ENCODE data around the gene CHCHD4. TPM values are rescaled to one million over a fixed set of nuclear protein-coding genes. Genes with fewer than 3 reads are reported as not detected.

Gene CHCHD4
- polyA plus RNA-seq, 1 donor (not counting 4 experiments of a cell fraction or from before 2014, with no cell fraction given), result 22.1 TPM

GRCh38 chr3:14124223-14124614 is 451 bp downstream of the CHCHD4 start:
- Histone ChIP-seq H3K36me3 (ENCODE audit: control insufficient read depth in 2 of 2, extremely low read depth in 1 of 2, insufficient read depth in 2 of 2, low read length in 2 of 2) (peaks cover 20 to 32% of the 10 kb centered on the region in 2 experiments), H3K9ac (ENCODE audit: control insufficient read depth, extremely low read depth, insufficient read depth, low read length) (peak overlapping the region; percentile 96), H3K4me3 (ENCODE audit: control insufficient read depth in 2 of 3, extremely low read depth in 1 of 3, insufficient read depth in 2 of 3, low read depth in 1 of 3, low read length in 3 of 3) (peak overlapping the region; percentile 83 to 89 (median 86)), H3K4me1 (ENCODE audit: control insufficient read depth, extremely low read depth, insufficient read depth, low read length) (peaks cover 36% of the 10 kb centered on the region), H3K27ac (ENCODE audit: control insufficient read depth, insufficient read depth, low read length) (peak overlapping the region; percentile 91), H3K9me3 (ENCODE audit: control insufficient read depth, low read depth, low read length) (no peaks in the 10 kb centered on the region), H4K20me1 (ENCODE audit: control insufficient read depth, extremely low read depth, insufficient read depth, low read length) (peaks cover 25% of the 10 kb centered on the region), H3K79me2 (ENCODE audit: control insufficient read depth, insufficient read depth, low read length) (peaks cover 61% of the 10 kb centered on the region), H2AFZ (ENCODE audit: control insufficient read depth, low read length) (peak overlapping the region; percentile 75), H3K27me3 (ENCODE audit: control insufficient read depth, extremely low read depth, insufficient read depth, low read length) (no peaks in the 10 kb centered on the region), H3K9me1 (ENCODE audit: control insufficient read depth, extremely low read depth, insufficient read depth, low read length) (no peaks in the 10 kb centered on the region), H3K4me2 (ENCODE audit: control insufficient read depth, extremely low read depth, insufficient read depth, low read depth, low read length) (peak overlapping the region; percentile 74)
- dilution Hi-C loops (cut with MboI; ENCODE audit: extremely low pct_ligation_motif_present, low sequenced_read_pairs), result no loop called here
- no peak for FAIRE-seq
- DNase-seq (ENCODE audit: low read depth, low spot score), result no peak
- TF ChIP-seq, protein P1, sequence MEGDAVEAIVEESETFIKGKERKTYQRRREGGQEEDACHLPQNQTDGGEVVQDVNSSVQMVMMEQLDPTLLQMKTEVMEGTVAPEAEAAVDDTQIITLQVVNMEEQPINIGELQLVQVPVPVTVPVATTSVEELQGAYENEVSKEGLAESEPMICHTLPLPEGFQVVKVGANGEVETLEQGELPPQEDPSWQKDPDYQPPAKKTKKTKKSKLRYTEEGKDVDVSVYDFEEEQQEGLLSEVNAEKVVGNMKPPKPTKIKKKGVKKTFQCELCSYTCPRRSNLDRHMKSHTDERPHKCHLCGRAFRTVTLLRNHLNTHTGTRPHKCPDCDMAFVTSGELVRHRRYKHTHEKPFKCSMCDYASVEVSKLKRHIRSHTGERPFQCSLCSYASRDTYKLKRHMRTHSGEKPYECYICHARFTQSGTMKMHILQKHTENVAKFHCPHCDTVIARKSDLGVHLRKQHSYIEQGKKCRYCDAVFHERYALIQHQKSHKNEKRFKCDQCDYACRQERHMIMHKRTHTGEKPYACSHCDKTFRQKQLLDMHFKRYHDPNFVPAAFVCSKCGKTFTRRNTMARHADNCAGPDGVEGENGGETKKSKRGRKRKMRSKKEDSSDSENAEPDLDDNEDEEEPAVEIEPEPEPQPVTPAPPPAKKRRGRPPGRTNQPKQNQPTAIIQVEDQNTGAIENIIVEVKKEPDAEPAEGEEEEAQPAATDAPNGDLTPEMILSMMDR (optimal IDR thresholded peaks at IDR 0.05 in 1 of 3, IDR thresholded peaks at IDR 0.05 in 1 of 3, conservative IDR thresholded peaks at IDR 0.05 in 1 of 3; ENCODE audit: extremely low read depth in 1 of 3, insufficient read depth in 2 of 3, low read length in 3 of 3), result no peak
- TF ChIP-seq EZH2 (IDR thresholded peaks at IDR 0.05; ENCODE audit: low read length), result no peak

DNA sequence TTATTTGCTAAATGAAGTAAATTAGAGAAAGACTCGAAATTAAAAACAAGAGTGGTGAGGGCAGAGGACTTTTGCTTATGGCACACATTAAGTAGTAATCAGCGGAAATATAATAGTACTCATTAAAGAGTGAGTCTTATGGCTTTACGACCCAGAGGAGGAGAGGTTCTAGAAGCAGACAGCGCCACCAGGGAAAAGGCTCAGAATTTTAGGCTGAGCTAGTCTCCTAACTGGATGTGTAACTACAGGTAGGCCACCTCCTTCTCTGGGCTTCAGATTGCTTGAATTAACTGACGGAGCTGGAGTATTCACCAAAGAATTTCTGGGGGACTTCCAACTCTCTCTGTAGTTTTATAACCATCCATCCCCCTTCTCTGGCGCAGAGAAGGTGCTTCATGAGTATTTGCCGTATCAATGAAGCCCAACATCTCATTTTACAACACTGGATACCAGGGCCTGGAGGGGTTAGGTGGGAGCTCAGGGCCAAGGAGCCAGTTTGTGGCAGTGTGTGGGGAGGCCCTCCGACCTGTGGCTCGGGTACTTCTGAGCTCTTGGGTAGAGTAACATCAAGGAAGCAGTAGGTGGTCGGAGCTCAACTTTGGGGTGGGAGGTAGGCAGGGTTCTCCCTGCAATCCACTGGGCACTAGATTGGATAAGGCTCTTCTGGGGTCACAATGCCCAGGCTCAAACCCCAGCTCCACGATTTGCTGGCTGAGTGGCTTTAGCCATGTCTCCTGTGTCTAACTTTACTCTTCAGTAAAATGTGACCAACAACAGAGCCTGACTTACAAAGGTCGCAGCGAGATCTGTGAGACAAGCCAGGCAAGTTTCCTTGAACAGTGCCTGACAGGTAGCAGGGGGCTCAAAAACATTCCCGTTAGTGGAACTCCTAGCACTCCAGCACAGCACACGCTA is 1.1 kb downstream of the CHCHD4 start:
- H3K79me2 ChIP-seq (ENCODE audit: control insufficient read depth, insufficient read depth, low read length), result peaks cover 59% of the 10 kb centered on the region

More for the DNA sequence above, 1.1 kb downstream of the CHCHD4 start:
- Histone ChIP-seq H3K9me1 (ENCODE audit: control insufficient read depth, extremely low read depth, insufficient read depth, low read length) (no peaks in the 10 kb centered on the region), H2AFZ (ENCODE audit: control insufficient read depth, low read length) (peak overlapping the region; percentile 75), H3K4me2 (ENCODE audit: control insufficient read depth, extremely low read depth, insufficient read depth, low read depth, low read length) (peak overlapping the region; percentile 74), H3K9me3 (ENCODE audit: control insufficient read depth, low read depth, low read length) (no peaks in the 10 kb centered on the region), H4K20me1 (ENCODE audit: control insufficient read depth, extremely low read depth, insufficient read depth, low read length) (peaks cover 21% of the 10 kb centered on the region), H3K27ac (ENCODE audit: control insufficient read depth, insufficient read depth, low read length) (peak overlapping the region; percentile 91), H3K4me1 (ENCODE audit: control insufficient read depth, extremely low read depth, insufficient read depth, low read length) (peaks cover 43% of the 10 kb centered on the region), H3K4me3 (ENCODE audit: control insufficient read depth in 2 of 3, extremely low read depth in 1 of 3, insufficient read depth in 2 of 3, low read depth in 1 of 3, low read length in 3 of 3) (peak overlapping the region; percentile 83 to 89 (median 86)), H3K36me3 (ENCODE audit: control insufficient read depth in 2 of 2, extremely low read depth in 1 of 2, insufficient read depth in 2 of 2, low read length in 2 of 2) (peaks cover 17 to 28% of the 10 kb centered on the region in 2 experiments), H3K27me3 (ENCODE audit: control insufficient read depth, extremely low read depth, insufficient read depth, low read length) (no peaks in the 10 kb centered on the region), H3K9ac (ENCODE audit: control insufficient read depth, extremely low read depth, insufficient read depth, low read length) (peak overlapping the region; percentile 96)
- no peak for DNase-seq (ENCODE audit: low read depth, low spot score)
- TF ChIP-seq EZH2 (IDR thresholded peaks at IDR 0.05; ENCODE audit: low read length), result no peak
- TF ChIP-seq, protein P1 (optimal IDR thresholded peaks at IDR 0.05 in 1 of 3, IDR thresholded peaks at IDR 0.05 in 1 of 3, conservative IDR thresholded peaks at IDR 0.05 in 1 of 3; ENCODE audit: extremely low read depth in 1 of 3, insufficient read depth in 2 of 3, low read length in 3 of 3), result peak; percentile 15 to 40 (median 36)
- dilution Hi-C loops (cut with MboI; ENCODE audit: extremely low pct_ligation_motif_present, low sequenced_read_pairs), result no loop called here
- no peak for FAIRE-seq

Data from keratinocyte (primary cell).